ENCODE data around the gene ZSCAN30. TPM values are rescaled to one million over a fixed set of nuclear protein-coding genes. Genes with fewer than 3 reads are reported as not detected.
A peak's percentile ranks its signal among the peaks of the same experiment; 100 is the strongest.

Gene ZSCAN30
- total and polyA plus RNA-seq, 2 of the 13 experiments (the other 11 are each of a cell fraction or from before 2014, with no cell fraction given), result 7.4 to 7.7 TPM

GRCh38 chr18:35290094-35290735 is at the start of gene ZSCAN30 (continued):
- TF ChIP-seq, protein P1, sequence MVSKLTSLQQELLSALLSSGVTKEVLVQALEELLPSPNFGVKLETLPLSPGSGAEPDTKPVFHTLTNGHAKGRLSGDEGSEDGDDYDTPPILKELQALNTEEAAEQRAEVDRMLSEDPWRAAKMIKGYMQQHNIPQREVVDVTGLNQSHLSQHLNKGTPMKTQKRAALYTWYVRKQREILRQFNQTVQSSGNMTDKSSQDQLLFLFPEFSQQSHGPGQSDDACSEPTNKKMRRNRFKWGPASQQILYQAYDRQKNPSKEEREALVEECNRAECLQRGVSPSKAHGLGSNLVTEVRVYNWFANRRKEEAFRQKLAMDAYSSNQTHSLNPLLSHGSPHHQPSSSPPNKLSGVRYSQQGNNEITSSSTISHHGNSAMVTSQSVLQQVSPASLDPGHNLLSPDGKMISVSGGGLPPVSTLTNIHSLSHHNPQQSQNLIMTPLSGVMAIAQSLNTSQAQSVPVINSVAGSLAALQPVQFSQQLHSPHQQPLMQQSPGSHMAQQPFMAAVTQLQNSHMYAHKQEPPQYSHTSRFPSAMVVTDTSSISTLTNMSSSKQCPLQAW (CRISPR knock-in tag; IDR thresholded peaks at IDR 0.05), result no peak; the same call in 1 of the 2 replicates
- TF ChIP-seq, protein P2, sequence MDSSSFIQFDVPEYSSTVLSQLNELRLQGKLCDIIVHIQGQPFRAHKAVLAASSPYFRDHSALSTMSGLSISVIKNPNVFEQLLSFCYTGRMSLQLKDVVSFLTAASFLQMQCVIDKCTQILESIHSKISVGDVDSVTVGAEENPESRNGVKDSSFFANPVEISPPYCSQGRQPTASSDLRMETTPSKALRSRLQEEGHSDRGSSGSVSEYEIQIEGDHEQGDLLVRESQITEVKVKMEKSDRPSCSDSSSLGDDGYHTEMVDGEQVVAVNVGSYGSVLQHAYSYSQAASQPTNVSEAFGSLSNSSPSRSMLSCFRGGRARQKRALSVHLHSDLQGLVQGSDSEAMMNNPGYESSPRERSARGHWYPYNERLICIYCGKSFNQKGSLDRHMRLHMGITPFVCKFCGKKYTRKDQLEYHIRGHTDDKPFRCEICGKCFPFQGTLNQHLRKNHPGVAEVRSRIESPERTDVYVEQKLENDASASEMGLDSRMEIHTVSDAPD (CRISPR knock-in tag; IDR thresholded peaks at IDR 0.05), result peak; percentile 86; the same call in 1 of the 2 replicates
- TF ChIP-seq ZNF660 (CRISPR knock-in tag; IDR thresholded peaks at IDR 0.05; ENCODE audit: borderline replicate concordance, low read depth) (no peak), ZXDC (CRISPR knock-in tag; IDR thresholded peaks at IDR 0.05) (peak; percentile 94; the same call in 1 of the 2 replicates), JDP2 (CRISPR knock-in tag; IDR thresholded peaks at IDR 0.05; ENCODE audit: borderline replicate concordance) (no peak), MTF2 (CRISPR knock-in tag; IDR thresholded peaks at IDR 0.05; ENCODE audit: borderline replicate concordance) (no peak; the same call in 1 of the 2 replicates), ZNF766 (CRISPR knock-in tag; IDR thresholded peaks at IDR 0.05; ENCODE audit: borderline replicate concordance) (peak; percentile 68; the same call in 1 of the 2 replicates), POGZ (CRISPR knock-in tag; IDR thresholded peaks at IDR 0.05) (peak; percentile 96), MIER3 (CRISPR knock-in tag; IDR thresholded peaks at IDR 0.05; ENCODE audit: borderline replicate concordance) (peak; percentile 46), RERE (CRISPR knock-in tag; IDR thresholded peaks at IDR 0.05; ENCODE audit: low read depth) (no peak), BCLAF1 (IDR thresholded peaks at IDR 0.05) (no peak)
- TF ChIP-seq, protein P3, sequence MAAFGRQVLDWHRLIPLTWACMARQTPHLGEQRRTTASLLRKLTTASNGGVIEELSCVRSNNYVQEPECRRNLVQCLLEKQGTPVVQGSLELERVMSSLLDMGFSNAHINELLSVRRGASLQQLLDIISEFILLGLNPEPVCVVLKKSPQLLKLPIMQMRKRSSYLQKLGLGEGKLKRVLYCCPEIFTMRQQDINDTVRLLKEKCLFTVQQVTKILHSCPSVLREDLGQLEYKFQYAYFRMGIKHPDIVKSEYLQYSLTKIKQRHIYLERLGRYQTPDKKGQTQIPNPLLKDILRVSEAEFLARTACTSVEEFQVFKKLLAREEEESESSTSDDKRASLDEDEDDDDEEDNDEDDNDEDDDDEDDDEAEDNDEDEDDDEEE (CRISPR knock-in tag; IDR thresholded peaks at IDR 0.05), result peak; percentile 85; the same call in 1 of the 2 replicates

Data from HepG2 (cell line).